NCI-H524 (cell line): ENCODE results near the gene FRMD8.

Source experiments
- DNase-seq, 2 experiments: peaks; one replicate each; lab custom pipeline; 2025; lab: John Stamatoyannopoulos, UW

Gene FRMD8, protein sequence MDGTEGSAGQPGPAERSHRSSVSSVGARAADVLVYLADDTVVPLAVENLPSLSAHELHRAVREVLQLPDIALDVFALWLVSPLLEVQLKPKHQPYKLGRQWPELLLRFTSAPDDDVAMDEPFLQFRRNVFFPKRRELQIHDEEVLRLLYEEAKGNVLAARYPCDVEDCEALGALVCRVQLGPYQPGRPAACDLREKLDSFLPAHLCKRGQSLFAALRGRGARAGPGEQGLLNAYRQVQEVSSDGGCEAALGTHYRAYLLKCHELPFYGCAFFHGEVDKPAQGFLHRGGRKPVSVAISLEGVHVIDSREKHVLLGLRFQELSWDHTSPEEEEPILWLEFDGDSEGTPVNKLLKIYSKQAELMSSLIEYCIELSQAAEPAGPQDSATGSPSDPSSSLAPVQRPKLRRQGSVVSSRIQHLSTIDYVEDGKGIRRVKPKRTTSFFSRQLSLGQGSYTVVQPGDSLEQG

DNA sequence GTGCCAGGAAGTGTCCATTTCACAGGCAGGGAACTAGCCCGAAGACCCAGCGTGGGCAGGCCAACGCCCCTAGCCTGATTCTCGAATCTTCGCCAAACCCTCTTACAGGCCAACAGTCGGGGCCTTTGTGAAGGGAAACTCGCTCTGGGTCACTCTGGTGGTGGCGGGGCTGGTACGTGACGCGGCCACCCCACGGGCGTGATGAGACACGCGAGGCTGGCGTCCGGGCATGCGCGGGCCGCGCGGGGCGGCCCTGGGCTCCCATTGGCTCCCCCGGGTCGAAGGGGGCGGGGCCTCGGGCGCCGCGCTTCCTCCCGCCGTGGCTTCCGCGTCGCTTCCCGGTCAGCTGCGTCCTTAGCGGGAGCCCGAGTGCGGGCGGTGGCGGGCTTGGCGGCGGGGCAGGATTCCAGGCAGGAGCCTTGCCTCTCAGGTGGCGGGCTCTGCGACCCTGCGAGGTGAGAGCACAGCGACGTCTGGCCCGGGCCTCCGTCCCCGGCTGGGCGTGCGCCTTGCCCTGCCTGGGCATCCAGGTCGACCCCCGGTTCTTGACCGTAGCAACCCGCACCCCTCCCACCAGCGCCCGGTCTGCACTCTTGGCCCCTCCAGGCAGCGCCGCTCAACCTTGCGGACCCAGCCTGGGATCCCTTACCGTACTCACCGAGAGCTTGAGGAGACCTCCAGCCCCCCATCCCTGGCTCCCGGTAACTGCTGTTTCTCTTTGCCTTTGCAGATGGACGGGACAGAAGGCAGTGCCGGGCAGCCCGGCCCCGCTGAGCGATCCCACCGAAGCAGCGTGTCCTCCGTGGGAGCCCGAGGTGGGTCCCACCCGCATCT, at the start of gene FRMD8:
TSS of gene FRMD8 (plus strand) at position 331 of the 834 bp plus-strand sequence. CDS start at position 731, 400 bp downstream.
- DNase-seq: peak; percentile 6 to 70

DNA sequence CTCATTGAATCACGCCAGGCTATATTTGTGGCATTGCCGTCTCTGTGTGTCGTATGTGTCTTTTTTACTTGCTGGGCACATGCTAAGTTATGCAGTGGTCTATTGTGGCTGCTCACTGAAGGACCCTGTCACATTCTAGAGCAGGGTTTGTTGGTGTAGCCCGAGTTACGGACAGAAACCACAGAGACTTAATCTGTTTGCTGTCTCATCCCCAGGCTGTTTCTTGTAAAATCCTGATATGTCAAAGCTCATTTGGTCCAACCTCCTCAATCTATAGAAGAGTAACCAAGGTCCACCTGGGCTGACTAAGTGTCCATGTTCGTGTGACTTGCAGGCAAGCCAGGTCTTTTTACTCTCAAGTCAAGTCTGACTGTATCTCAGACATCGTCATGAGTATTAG, 47.8 kb upstream of the FRMD8 start:
- no peak for DNase-seq

DNA sequence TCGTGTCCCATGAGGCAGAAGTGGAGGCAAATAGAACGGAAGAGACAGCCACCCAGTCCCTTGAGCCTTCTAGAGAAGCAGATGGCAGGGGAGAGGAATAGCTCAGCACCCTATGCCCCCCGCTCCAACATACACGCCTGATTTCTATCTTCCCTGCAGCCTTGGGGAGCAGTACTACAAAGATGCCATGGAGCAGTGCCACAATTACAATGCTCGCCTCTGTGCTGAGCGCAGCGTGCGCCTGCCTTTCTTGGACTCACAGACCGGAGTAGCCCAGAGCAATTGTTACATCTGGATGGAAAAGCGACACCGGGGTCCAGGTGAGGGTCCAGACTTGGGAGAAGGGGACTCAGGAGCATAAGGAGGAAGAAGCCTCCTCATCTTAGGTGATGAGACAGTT, 46.2 kb upstream of the FRMD8 start:
- no peak for DNase-seq

DNA sequence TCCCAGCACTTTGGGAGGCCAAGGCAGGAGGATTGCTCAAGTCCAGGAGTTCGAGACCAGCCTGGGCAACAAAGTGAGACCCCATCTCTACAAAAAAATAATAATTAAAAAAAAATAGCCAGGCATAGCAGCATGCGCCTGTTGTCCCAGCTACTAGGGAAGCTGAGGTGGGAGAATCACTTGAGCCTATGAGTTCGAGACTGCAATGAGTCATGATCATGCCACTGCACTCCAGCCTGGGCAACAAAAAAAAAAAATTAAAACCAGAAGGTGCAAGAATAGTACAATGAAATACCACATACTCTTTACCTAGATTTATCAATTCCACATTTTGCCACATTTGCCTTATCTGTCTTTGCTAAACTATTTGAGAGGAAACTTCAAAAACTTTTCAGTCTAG, 44.6 kb upstream of the FRMD8 start:
- DNase-seq: no peak

DNA sequence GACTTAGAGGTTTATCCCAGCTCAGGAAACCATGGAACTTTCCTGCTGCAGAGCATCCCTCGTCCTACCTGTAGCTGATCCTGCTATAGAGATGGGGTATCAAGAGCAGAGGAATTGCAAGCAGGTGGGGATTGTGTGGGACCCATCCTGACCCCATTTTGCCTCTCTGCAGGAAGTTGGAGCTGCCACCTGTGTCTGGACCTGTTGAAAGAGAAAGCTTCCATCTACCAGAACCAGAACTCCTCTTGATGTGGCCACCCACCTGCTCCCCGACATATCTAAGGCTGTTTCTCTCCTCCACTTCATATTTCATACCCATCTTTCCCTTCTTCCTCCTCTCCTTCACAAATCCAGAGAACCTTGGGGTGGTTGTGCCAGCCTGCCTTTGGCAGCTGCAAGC, 34.9 kb upstream of the FRMD8 start:
- no peak for DNase-seq

DNA sequence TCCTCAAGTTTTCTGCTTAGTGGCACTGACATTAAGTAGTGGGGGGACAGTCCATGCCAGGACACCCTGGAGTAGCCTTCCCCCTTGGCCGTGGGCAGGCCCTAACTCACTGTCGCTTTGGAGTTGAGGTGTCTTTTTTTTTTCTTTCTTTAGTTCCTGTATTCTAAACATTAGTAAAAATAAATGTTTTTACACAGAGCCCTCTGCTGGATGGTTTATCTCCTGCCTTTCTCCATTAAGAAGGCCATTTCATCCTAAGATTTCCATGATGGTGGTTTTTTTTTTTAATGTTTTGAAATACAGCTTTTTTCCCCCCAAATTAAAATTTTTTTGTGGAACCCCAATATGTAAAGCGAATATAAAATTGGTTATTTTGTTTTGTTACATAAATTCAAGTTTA, 33.7 kb upstream of the FRMD8 start:
- no peak for DNase-seq

DNA sequence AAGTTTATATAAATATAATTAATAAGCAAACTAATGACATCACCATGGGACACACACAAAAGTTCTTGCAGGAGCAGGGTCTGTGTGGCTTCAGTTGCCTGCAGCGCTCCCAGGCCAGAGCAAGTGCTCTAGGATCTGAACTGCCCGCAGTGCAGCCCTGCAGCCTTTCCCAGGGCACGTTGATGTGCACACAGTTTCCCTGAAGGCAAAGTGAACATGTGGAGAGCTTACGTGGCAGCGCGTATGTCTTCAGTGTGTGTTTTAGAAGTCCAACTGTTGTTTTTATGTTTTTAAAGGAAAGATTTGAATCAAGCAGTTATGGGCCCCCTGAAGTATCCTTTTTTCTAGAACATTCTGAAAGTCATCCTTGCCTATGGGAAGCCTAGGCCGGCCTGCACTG, 33.1 kb upstream of the FRMD8 start:
- DNase-seq: no peak

DNA sequence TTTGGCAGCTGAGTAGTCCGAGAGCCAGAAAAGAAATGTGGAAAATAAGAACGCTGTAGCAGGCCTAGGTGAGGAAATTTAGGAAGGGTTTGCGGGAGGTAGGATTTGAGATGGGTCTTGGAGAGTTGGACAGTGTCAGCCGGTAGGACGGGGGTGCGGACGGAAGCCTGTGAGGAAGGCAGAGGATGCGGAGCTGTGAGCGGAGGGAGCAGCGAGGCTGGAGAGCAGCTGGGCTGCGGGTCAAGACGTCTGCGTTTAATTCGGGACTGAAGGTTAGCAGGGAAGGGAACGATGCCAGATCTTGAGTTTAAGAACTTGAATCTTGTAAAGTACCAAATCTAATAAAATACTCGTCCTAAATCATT, 32.6 kb upstream of the FRMD8 start:
- DNase-seq: no peak

DNA sequence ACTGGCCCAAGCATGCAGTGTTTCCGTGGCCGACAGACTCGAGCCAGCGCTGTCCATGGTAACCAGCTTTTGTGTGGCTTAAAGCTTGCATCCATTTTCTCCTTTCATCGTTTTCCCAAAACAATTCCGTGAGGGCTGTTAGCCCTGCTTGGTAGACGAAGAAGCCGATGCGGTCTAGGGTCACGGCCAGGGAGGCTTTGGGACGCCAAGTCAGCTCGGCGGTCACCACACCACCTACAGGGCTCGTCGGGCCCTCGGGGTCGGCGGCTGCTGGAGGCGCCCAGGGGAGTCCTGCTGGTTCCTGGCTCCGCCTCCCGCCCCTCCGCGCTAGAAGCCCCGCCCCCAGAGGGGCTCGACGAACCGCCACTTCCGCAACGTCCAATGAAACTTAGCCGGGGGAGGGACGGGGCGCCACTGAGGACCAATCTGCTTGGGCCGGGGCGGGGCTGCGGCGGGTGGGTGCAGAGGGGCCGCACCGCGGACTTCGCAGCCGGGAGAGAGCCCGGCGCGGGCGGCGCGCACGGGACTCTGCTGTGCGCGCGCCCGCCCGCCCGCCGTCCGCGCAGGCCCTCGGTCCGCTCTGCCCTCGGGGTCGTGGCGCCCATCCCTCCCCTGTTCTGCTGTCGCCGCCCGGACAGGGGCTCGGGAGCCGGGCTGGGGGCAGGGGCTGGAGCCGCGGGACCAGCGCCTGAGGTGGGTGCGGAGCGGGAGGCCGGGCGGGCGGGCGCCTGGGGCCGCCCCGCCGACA, 32.0 kb upstream of the FRMD8 start, which contains the start of gene TIGD3:
TSS of gene TIGD3 (plus strand) at position 487 of the 748 bp plus-strand sequence. CDS start 1,058 bp downstream, outside the sequence.
- peak; percentile 89 to 94 for DNase-seq

DNA sequence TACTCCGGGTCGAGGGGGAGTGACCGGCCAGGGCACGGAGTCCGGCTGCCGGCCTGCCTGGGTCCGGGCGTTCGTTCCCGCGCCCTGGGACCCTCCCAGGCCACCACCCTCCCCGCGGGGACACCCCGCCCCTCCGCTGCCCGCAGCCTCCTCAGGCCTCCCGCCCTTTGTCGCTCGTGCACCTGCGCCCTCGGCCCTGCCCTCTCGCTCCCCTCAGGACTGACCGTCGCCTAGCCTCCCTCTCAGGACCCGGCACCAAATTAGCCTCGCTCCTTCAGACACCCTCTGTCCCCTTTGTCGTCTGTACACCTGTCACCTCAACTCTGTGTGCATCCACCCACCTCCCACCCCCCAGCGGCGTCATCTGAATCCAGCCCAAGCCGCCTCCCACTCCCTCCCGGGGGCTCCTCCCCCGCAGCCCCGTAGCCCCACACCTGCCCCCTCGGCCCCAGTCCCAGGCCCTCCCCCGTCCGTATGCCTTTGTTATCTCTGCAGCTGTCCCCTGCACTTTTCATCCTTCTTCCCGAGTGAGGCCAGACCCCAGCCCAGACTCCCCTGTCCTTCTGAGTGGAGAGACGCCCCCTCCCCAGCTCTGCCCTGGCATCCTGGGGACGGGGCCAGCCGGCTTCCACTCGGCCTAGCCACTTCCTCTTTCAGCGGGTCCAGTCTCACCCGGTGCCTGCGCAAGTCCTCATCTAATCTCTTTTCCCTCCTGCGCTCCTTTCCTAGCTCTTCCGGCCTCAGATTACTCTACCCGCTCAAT, 31.2 kb upstream of the FRMD8 start:
- peak in 1 of 2 experiments; percentile 47 for DNase-seq

DNA sequence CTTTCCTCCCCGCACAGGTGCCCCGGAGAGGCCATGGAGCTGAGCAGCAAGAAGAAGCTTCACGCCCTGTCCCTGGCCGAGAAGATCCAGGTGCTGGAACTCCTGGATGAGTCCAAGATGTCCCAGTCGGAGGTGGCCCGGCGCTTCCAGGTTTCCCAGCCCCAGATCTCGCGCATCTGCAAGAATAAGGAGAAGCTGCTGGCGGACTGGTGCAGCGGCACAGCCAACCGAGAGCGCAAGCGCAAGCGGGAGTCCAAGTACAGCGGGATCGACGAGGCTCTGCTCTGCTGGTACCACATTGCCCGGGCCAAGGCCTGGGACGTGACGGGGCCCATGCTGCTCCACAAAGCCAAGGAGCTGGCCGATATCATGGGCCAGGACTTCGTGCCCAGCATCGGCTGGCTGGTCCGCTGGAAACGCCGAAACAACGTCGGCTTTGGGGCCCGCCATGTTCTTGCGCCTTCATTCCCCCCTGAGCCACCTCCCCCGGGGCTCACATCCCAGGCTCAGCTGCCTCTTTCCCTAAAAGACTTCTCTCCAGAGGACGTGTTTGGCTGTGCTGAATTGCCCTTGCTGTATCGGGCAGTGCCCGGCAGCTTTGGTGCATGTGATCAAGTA, 30.6 kb upstream of the FRMD8 start:
- DNase-seq: no peak

DNA sequence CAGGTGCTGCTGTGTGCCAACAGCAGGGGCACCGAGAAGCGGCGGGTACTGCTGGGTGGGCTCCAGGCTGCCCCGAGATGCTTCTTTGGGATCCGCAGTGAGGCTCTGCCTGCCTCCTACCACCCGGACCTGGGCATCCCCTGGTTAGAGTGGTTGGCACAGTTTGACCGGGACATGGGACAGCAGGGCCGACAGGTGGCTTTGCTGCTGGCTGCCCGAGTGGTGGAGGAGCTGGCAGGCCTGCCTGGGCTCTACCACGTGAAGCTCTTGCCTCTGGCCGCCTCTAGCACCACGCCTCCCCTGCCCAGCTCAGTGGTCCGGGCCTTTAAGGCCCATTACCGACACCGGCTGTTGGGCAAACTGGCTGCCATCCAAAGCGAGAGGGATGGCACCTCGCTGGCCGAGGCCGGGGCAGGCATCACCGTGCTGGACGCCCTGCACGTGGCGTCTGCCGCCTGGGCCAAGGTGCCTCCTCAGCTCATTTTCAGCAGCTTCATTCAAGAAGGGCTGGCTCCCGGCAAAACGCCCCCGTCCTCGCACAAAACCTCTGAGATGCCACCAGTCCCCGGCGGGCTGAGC, 30.0 kb upstream of the FRMD8 start:
- DNase-seq: no peak

DNA sequence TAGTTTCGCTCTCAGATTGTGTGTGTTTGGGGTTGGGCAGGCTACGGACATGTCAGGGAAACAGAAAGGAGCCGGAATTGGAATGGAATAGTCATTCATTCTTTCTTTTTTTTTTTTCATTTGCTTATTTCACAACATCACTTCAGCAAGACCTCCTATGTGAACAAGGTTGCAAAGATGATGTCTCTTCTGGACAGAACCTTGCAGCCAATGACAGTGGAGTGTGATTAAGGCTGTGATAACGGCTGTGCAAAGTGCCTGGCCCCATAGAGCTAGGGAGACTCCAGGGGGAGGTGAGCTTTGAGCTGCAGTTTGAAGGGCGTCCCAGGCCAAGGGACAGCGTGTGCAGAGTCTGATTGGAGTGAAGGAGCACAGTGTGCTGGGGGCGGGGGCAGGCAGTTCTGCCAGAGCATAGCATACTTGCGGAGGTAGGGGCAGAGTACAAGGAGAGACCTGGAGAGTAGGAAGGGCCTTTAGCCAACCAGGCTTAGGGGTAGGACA, 28.5 kb upstream of the FRMD8 start:
- DNase-seq: no peak

DNA sequence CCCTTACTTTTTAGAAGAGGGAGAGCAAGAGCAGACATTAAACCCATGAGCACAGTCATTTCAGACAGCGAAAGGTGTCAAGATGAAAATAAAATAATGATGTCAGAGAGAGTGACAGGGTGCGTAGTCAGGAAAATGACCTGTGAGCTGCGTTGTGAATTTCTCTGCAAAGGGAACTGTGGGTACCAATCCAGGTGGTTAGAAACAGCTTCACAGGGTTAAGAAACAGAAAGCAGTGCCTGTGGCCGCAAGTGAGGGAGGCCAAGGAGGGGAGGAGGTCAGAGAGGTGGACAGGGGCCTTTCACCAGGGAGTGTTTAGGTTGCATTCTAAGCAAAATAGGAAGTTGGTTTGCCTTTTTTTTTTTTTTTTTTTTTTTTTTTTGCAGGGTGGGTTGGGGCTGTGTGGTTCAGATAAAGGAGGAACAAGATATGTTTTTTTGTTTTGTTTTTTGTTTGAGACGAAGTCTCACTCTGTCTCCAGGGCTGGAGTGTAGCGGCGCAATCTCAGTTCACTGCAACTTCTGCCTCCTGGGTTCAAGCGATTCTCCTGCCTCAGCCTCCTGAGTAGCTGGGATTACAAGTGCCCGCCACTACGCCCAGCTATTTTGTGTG, 24.0 kb upstream of the FRMD8 start:
- DNase-seq: no peak

DNA sequence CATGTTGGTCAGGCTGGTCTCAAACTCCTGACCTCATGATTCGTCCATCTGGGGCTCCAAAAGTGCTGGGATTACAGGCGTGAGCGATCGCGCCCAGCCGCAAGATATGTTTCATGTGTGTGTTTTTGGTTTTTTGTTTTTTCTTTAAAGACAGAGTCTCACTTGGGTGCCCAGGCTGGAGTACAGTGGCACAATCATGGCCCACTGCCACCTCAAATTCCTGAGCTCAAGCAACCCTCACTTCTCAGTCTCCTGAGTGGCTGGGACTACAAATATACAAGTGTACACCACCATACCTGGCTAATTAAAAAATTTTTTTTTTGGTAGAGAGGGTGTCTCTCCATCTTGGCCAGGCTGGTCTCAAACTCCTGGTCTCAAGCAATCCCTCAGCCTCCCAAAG, 23.5 kb upstream of the FRMD8 start:
- no peak for DNase-seq

DNA sequence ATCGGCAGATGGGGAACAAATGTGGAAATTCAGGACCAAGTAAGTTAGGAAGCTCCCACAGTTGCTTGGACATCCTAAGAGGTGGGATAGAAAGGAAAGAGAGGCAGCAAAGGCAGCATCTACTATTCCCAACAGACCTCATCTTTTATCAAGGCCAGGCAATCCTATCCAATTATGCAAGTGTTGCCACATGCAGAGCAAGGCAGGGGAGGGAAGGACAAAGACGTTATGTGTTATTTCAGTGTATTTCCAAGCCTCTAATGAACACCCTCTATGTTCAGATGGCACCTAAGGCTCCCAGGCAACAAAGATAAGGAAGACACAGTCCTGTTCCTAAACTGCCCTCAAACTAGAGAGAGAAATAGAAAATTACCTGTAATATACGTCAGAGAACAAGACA, 22.7 kb upstream of the FRMD8 start:
- no peak for DNase-seq

DNA sequence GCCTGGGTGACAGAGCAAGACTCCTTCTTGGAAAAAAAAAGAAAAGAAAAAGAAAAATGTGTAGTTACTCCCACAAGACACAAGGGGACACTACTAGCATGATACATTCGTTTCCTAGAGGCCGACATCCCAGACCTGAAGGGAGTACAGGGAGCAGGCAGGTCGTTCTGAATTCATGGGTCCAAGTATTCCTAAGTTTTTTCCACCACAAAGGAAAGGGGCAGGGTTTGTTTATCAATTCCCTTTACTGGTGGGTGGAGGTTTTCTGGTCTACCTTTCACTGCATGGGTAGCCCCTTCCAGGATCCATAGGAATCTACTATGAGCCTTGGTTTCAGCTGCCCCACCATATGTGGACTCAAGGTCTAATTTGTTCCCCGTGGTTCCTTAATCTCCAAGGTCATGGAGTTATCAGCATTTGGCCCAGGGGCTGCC, 20.1 kb upstream of the FRMD8 start:
- peak; percentile 71 to 77 for DNase-seq

DNA sequence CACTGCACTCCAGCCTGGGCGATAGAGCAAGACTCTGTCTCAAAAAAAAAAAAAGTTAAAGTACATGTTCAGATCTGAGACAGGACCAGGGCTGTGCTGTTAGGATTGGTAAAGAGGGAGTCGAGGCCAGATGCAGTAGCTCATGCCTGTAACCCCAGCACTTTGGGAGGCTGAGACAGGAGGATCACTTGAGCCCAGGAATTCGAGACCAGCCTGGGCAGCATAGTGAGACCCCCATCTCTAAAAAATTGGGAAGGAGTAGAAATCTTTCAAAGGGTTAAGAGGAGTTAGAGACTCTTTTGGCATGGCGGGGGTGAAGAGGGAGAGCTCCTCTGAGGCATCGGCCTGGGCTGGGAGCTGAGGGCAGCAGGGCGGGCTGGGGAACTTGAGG, 15.8 kb upstream of the FRMD8 start:
- no peak for DNase-seq

DNA sequence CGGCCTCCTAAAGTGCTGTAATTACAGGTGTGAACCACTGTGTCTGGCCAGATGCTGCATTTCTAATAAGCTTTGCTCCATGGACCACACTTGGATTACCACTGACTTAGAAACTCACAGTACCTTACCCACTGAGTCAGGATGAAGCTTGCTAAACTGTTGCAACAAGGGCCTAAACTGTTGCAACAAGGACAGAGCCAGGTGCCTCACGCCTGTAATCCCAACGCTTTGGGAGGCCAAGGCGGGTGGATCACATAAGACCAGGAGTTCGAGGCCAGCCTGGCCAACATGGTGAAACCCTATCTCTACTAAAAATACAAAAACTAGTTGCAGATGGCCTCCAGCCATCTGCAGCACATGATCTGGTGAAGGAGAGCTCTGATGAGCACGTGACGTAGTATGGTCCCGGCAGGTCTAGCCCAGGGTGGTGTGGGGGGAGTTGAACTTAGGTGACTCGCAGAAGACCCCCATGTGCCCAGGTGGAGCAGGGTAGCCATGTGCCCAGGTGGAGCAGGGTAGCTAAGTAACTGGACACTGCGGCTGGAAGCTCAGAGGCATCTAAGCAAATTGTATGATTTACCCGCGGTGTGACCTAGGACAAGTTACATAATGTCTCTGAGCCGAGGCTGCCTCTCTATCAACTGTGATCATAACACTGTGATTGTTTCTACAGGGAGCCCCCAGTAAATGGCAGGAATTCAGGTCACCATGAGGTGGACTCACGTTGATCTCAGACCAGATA, 12.4 kb upstream of the FRMD8 start:
- DNase-seq: no peak
